Measurements from ENCODE around the gene DNAH10.

Gene DNAH10

GRCh38 chr12:123877968-123878367 is 115.9 kb downstream of the DNAH10 start:
- TF ChIP-seq CTCF (conservative IDR thresholded peaks at IDR 0.05; ENCODE audit: low read length) (no peak), EZH2phosphoT487 (IDR thresholded peaks at IDR 0.05; ENCODE audit: borderline replicate concordance) (no peak)
- H3K79me2 ChIP-seq (ENCODE audit: insufficient read depth, low read length) = no peaks in the 10 kb centered on the region
- H3K9me3 ChIP-seq (ENCODE audit: insufficient read depth, low read depth, low read length) = no peaks in the 10 kb centered on the region
- no peak overlapping the region for H3K9ac ChIP-seq (ENCODE audit: low read depth, low read length, poor library complexity, severe bottlenecking)
- H3K4me1 ChIP-seq (ENCODE audit: insufficient read depth, low read length, poor library complexity, severe bottlenecking) = no peaks in the 10 kb centered on the region
- no peaks in the 10 kb centered on the region for H3K36me3 ChIP-seq (ENCODE audit: insufficient read depth, low read length)
- H2AFZ ChIP-seq (ENCODE audit: low read length) = no peak overlapping the region
- H4K20me1 ChIP-seq (ENCODE audit: insufficient read depth, low read length, poor library complexity, severe bottlenecking) = no peaks in the 10 kb centered on the region
- H3K4me3 ChIP-seq (ENCODE audit: low read length, poor library complexity, severe bottlenecking) = no peak overlapping the region
- no peaks in the 10 kb centered on the region for H3K27me3 ChIP-seq (ENCODE audit: insufficient read depth, low read length, poor library complexity, severe bottlenecking)
- H3K9me2 ChIP-seq (replicated peaks; ENCODE audit: low read depth, low read length) = no peaks in the 10 kb centered on the region
- no peaks in the 10 kb centered on the region for H3F3A ChIP-seq (ENCODE audit: low read depth)
- H3K4me2 ChIP-seq (ENCODE audit: low read depth, low read length, poor library complexity, severe bottlenecking) = no peak overlapping the region

GRCh38 chr12:123879101-123879500 is 117.0 kb downstream of the DNAH10 start:
- Histone ChIP-seq H3K9ac (ENCODE audit: low read depth, low read length, poor library complexity, severe bottlenecking) (no peak overlapping the region), H3K4me3 (ENCODE audit: low read length, poor library complexity, severe bottlenecking) (no peak overlapping the region), H3K4me2 (ENCODE audit: low read depth, low read length, poor library complexity, severe bottlenecking) (no peak overlapping the region), H3K9me2 (replicated peaks; ENCODE audit: low read depth, low read length) (no peaks in the 10 kb centered on the region), H3K9me3 (ENCODE audit: insufficient read depth, low read depth, low read length) (no peaks in the 10 kb centered on the region), H3K79me2 (ENCODE audit: insufficient read depth, low read length) (no peaks in the 10 kb centered on the region), H3K4me1 (ENCODE audit: insufficient read depth, low read length, poor library complexity, severe bottlenecking) (no peaks in the 10 kb centered on the region), H3K36me3 (ENCODE audit: insufficient read depth, low read length) (no peaks in the 10 kb centered on the region), H3K27me3 (ENCODE audit: insufficient read depth, low read length, poor library complexity, severe bottlenecking) (no peaks in the 10 kb centered on the region), H4K20me1 (ENCODE audit: insufficient read depth, low read length, poor library complexity, severe bottlenecking) (no peaks in the 10 kb centered on the region), H3F3A (ENCODE audit: low read depth) (no peaks in the 10 kb centered on the region), H2AFZ (ENCODE audit: low read length) (no peak overlapping the region)
- no peak for TF ChIP-seq EZH2phosphoT487 (IDR thresholded peaks at IDR 0.05; ENCODE audit: borderline replicate concordance)
- TF ChIP-seq CTCF (conservative IDR thresholded peaks at IDR 0.05; ENCODE audit: low read length) = no peak

GRCh38 chr12:123879691-123880090 is 117.6 kb downstream of the DNAH10 start:
- Histone ChIP-seq H3K79me2 (ENCODE audit: insufficient read depth, low read length) (no peaks in the 10 kb centered on the region), H3K36me3 (ENCODE audit: insufficient read depth, low read length) (no peaks in the 10 kb centered on the region), H2AFZ (ENCODE audit: low read length) (no peak overlapping the region), H3K4me1 (ENCODE audit: insufficient read depth, low read length, poor library complexity, severe bottlenecking) (no peaks in the 10 kb centered on the region), H4K20me1 (ENCODE audit: insufficient read depth, low read length, poor library complexity, severe bottlenecking) (no peaks in the 10 kb centered on the region), H3K9me2 (replicated peaks; ENCODE audit: low read depth, low read length) (no peaks in the 10 kb centered on the region), H3K4me2 (ENCODE audit: low read depth, low read length, poor library complexity, severe bottlenecking) (no peak overlapping the region), H3K9ac (ENCODE audit: low read depth, low read length, poor library complexity, severe bottlenecking) (no peak overlapping the region), H3K9me3 (ENCODE audit: insufficient read depth, low read depth, low read length) (no peaks in the 10 kb centered on the region), H3K4me3 (ENCODE audit: low read length, poor library complexity, severe bottlenecking) (no peak overlapping the region), H3K27me3 (ENCODE audit: insufficient read depth, low read length, poor library complexity, severe bottlenecking) (no peaks in the 10 kb centered on the region), H3F3A (ENCODE audit: low read depth) (no peaks in the 10 kb centered on the region)
- TF ChIP-seq EZH2phosphoT487 (IDR thresholded peaks at IDR 0.05; ENCODE audit: borderline replicate concordance) (no peak), CTCF (conservative IDR thresholded peaks at IDR 0.05; ENCODE audit: low read length) (no peak)

Data from Loucy (cell line).